Renal pelvis (tissue), 12 donors: ENCODE measurements around the gene SSBP2. TPM values are rescaled to one million over a fixed set of nuclear protein-coding genes. Genes with fewer than 3 reads are reported as not detected.

ENCODE experiments used
- DNase-seq: peaks from one replicate; pipeline ENCODE4 v3.0.0-alpha.2; 2013
- long read RNA-seq, 16 experiments: transcript quantifications; one replicate each; lab custom pipeline, GENCODE V29; 2026
- polyA plus RNA-seq, 3 donors: library from polyadenylated mRNA; unstranded; fragments of 120-200 nt; gene quantifications; one replicate each; pipeline ENCODE4 v1.2.1, GENCODE V29; 2013; ENCODE audit not compliant: insufficient read length in 3 of 3

The SSBP2 gene
- 10 to 100 TPM; 80.7 to 85.0 (median 82.9) TPM for polyA plus RNA-seq
- long read RNA-seq, donor 1, full-length matches to known transcripts: 22 of 32 reads
- long read RNA-seq, donor 1, partial matches to known transcripts: 10 of 32 reads
- long read RNA-seq, donor 1, other reads (novel, unspliced or antisense): 0 of 32 reads
- long read RNA-seq, donor 2, full-length matches to known transcripts: 23 of 29 reads
- long read RNA-seq, donor 2, partial matches to known transcripts: 6 of 29 reads
- long read RNA-seq, donor 2, other reads (novel, unspliced or antisense): 0 of 29 reads
- long read RNA-seq, donor 3, full-length matches to known transcripts: 15 of 15 reads
- long read RNA-seq, donor 3, partial matches to known transcripts: 0 of 15 reads
- long read RNA-seq, donor 3, other reads (novel, unspliced or antisense): 0 of 15 reads
- long read RNA-seq, donor 4, full-length matches to known transcripts: 27 of 27 reads
- long read RNA-seq, donor 4, partial matches to known transcripts: 0 of 27 reads
- long read RNA-seq, donor 4, other reads (novel, unspliced or antisense): 0 of 27 reads
- long read RNA-seq, donor 5, full-length matches to known transcripts: 6 of 6 reads
- long read RNA-seq, donor 5, partial matches to known transcripts: 0 of 6 reads
- long read RNA-seq, donor 5, other reads (novel, unspliced or antisense): 0 of 6 reads
- long read RNA-seq, donor 6, full-length matches to known transcripts: 17 of 17 reads
- long read RNA-seq, donor 6, partial matches to known transcripts: 0 of 17 reads
- long read RNA-seq, donor 6, other reads (novel, unspliced or antisense): 0 of 17 reads
- long read RNA-seq, donor 7, full-length matches to known transcripts: 13 of 18 reads
- long read RNA-seq, donor 7, partial matches to known transcripts: 5 of 18 reads
- long read RNA-seq, donor 7, other reads (novel, unspliced or antisense): 0 of 18 reads
- long read RNA-seq, donor 8, full-length matches to known transcripts: 12 of 12 reads
- long read RNA-seq, donor 8, partial matches to known transcripts: 0 of 12 reads
- long read RNA-seq, donor 8, other reads (novel, unspliced or antisense): 0 of 12 reads
- long read RNA-seq, donor 9, full-length matches to known transcripts: 14 of 14 reads
- long read RNA-seq, donor 9, partial matches to known transcripts: 0 of 14 reads
- long read RNA-seq, donor 9, other reads (novel, unspliced or antisense): 0 of 14 reads
- long read RNA-seq, donor 10, full-length matches to known transcripts: 6 of 20 reads
- long read RNA-seq, donor 10, partial matches to known transcripts: 14 of 20 reads
- long read RNA-seq, donor 10, other reads (novel, unspliced or antisense): 0 of 20 reads
- long read RNA-seq, donor 11, full-length matches to known transcripts: 10 of 10 reads
- long read RNA-seq, donor 11, partial matches to known transcripts: 0 of 10 reads
- long read RNA-seq, donor 11, other reads (novel, unspliced or antisense): 0 of 10 reads
- long read RNA-seq, donor 12, full-length matches to known transcripts: 24 of 24 reads
- long read RNA-seq, donor 12, partial matches to known transcripts: 0 of 24 reads
- long read RNA-seq, donor 12, other reads (novel, unspliced or antisense): 0 of 24 reads
- long read RNA-seq, donor 13, full-length matches to known transcripts: 7 of 7 reads
- long read RNA-seq, donor 13, partial matches to known transcripts: 0 of 7 reads
- long read RNA-seq, donor 13, other reads (novel, unspliced or antisense): 0 of 7 reads
- long read RNA-seq, donor 14, full-length matches to known transcripts: 18 of 27 reads
- long read RNA-seq, donor 14, partial matches to known transcripts: 9 of 27 reads
- long read RNA-seq, donor 14, other reads (novel, unspliced or antisense): 0 of 27 reads
- long read RNA-seq, donor 15, full-length matches to known transcripts: 13 of 13 reads
- long read RNA-seq, donor 15, partial matches to known transcripts: 0 of 13 reads
- long read RNA-seq, donor 15, other reads (novel, unspliced or antisense): 0 of 13 reads
- long read RNA-seq, donor 16, full-length matches to known transcripts: 32 of 32 reads
- long read RNA-seq, donor 16, partial matches to known transcripts: 0 of 32 reads
- long read RNA-seq, donor 16, other reads (novel, unspliced or antisense): 0 of 32 reads

DNA sequence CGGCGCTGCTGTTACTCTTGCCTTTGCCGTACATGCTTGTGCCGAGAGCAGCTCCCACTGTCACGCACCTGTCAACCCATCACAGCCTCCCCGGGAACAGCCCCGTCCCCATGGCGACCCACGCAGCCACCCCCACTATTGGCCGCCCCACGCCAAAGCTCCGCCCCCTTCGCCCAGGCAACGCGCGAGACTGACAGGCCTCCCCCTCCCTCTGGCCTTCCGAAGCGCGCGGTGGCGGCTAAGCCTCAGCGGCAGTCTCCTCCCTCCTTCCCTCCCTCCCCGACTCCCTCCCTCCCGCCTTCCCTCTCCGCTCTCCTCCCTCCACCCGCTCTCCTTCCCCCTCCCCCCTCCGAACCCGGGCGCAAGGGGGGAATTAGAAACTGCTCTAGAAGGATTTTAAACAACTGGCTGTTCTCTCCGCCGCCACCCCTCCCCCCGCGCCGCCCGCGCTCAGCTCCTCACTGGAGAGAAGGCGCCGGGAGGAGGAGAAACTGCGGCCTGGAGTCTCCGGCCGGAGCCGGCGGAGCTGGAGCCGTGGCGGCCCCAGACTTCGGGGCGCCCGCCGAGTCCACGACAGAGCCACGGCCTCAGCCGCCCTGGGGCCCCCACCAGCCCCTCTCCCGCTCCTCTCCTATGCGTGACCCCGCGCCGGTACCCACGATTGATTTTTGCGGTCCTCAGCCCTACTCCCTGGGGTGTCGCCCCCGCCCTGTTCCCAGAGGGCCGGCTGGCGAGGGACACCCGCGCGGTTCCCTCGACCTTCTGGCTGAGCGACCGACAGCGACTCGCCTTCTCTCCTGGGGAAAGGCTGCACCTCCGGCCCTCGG is at the start of gene SSBP2:
Gene SSBP2 (minus strand): TSS at position 89 of the 827 bp plus-strand sequence. CDS start 55 bp downstream, at position 34.
- peak; percentile 99 for DNase-seq

DNA sequence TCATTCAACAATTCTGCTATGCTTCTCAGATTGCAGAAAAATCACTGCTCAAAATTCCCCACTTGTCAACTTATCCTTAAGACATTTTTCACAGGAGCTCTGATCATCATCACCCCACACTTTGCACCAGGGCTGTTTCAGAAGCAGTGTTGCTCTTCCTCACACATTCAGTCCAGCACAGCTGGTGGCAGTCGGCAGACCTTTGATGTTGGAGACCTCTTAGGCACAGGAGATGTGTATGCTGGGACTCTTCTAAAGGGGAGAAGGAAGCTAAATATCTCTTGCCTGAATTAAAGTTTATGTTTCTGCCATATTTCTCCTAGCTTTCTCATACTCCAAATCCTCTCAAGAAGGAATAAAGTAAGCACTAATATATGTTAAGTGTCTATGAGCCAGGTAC is 44.8 kb upstream of the SSBP2 start:
- no peak for DNase-seq

DNA sequence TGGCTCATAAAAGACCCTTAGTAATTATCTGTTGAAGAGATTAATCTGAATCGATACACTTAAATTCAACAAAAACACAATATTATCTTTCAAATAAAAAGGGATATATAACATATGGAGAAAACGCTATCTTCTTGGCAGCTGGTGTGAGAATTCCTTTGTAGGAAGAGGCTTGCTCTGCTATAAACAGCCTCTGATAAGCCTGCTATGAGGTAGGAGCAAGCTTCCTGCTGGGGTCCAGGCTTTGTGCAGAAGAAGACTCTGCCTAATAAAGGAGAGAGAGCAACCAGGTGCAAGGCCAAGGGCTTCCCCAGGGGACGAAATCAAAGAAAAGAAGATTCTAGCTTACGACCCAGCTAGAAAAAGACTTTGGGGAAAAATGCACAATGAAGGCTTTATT is 43.3 kb upstream of the SSBP2 start:
- no peak for DNase-seq

DNA sequence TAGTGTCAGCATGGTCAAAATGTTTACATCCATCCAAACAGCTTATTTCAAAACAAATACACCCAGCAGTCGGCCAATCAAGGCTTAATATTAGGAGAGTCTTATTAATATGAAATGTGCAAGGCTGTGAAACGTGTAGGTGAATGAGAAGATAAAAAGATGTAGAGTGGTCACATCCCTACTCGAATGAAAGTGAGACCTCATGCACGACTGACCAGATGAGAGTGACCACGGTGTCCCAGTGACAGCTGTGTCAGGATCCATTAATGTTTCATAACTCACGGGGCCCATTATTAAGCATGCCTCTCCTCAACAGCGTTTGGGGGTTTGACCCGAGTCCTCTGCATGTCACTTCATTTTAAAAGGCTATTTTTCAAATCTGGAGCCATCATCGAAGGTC is 39.4 kb upstream of the SSBP2 start:
- no peak for DNase-seq

DNA sequence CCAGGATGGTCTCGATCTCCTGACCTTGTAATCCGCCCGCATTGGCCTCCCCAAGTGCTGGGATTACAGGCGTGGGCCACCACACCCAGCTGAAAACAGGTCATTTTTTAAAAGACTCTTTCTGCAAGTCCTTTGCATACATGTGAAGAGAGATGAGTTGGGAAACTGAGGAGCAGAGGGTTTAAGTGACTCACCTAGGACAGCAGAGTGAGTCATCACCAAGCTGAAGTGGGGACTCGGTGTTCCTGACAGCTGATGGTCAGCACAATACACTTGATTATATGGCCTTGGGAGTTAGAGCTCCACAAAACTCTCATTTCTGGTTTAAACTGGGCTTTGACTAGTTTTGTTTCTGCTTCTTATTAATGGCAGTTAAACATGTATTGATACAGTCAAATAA is 38.1 kb upstream of the SSBP2 start:
- DNase-seq: no peak

DNA sequence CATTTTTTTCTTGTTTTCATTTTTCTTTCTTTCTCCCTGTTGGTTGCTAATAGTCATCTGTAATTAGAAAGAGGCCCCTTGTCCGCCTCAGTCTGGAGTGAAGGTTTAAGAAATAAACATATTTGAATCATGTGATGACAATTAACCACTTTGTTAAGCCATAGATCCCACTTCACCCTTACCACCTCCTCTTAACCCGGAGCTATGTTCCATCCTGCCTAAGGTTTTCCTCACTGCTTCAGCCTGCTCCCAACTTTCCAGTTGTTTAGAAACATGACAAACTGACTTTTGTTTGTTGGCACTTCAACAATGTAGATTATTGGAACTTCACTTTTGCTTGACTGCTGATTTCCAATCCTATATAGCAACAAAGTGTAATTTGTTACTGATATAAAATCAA is 37.4 kb upstream of the SSBP2 start:
- no peak for DNase-seq

DNA sequence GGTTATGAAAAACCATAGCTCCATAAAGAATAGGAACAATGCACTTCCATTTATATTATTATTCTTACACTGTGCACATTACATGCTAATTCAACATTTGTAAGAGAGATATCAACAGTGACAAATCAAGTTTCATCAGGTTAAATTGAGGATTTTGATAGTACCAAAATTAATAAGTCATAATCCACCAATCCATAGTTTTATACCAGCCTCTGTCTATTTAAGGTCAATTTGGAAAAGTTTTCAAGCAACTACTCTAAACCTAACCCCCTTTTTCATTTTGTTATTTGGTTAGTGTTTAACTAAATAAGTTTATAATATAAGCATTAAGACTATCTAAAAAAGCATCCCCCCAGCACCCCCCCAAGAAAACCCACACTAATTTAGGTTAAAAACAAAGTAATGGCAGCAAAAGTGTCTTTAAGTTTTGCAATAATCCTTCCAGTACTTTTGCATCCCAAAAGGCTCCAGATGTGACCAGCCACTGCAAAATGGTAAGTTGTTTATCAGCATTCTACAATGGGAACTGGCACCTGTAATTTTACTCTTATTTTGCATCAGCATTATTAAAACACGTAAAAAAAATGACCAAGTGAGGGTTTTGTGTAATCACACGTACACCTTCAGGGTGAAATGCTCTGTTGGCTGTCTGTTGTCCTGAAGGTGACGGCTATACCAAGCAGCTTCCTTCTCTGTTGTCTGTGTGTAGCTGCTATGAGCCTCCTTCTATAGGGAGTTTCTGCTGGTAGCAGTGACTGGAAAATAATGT is 36.8 kb upstream of the SSBP2 start:
- peak; percentile 91 for DNase-seq

DNA sequence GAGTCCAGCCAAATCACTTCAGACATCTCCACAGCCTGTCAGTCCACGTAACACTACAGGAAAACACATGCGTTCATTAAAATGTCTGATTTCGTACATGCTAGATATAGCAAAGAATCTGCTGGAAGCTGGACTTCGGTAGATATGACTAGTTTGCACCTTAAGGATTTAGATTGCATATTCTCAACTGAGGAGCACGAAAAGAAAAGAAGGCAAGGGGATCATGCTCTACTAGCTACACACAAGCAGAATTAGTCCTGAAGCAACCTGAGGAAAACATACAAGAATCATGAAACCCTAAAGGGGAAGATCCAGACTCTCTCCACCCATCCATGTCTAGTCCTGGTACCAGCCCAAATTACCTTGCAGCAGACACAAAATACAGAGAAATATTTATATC is 36.1 kb upstream of the SSBP2 start:
- no peak for DNase-seq

DNA sequence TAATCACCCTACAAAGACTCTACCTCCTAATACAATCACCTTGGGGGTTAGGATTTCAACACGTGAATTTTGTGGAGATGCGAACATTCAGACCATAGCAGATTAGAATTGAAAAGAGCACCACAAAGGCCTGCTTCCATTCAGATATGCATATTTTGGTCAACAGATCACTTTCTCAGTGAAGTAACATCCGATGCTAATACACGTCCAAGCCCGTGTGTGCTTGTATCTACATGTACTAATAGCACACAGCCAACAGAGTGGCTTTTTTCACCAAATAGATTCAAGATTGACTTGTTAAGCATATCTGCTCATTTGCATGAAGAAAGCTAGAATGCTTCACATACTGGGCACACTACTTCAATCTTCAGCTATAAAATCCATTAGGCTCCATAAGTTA is 35.6 kb upstream of the SSBP2 start:
- no peak for DNase-seq

DNA sequence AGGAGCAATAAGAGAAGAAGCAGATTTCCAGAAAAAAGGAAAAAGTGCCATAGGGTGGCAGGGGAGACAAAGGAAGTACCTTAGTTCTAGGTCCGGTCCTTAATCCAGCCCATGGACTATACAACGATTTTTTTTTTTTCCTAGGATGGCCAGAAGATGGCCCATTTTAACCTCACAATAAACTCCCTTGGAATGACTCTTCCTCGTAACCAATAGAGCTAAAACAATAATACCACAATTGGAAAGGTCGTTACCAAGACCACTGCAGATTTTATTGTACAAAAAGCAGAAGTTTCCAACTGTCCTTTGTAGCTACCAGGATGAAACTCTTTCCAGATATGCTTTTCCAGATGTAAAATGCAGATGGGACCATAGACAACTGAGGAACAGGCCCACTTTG is 34.4 kb upstream of the SSBP2 start:
- no peak for DNase-seq

DNA sequence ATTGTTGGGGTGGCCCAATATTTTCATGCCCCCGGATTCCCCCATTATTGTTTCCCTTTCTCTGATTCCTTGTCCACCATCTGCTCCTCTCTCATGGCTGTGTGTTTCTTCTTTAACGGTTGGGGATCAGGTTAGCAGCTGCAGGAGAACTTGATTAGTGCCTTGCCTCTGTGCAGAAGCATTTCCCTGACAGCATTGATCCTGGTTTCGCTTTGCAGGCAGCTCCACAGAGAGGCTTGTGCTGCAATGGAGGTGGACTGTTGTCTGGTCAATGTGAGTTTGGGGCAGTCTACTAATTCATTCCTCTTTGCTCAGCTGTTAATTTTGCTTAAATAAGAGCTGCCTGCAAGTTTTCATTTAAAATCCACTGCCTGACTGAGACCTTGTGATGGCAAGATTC is 32.5 kb upstream of the SSBP2 start:
- no peak for DNase-seq

DNA sequence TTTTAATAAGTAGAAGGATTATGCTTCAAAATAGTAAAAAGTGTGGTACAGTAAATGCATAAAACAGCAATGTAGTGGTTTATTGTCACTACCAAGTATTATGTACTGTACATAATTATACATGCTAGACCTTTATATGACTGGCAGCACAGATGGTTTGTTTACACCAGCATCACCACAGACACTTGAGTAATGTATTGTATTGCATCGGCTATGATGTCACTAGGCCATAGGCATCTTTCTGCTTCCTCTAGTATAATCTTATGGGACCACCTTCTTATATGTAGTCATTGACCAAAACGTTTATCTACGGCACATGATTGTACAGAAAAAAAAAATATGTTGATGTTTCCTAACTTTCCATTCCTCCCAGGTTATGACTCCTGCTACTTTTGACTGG is 31.9 kb upstream of the SSBP2 start:
- no peak for DNase-seq

DNA sequence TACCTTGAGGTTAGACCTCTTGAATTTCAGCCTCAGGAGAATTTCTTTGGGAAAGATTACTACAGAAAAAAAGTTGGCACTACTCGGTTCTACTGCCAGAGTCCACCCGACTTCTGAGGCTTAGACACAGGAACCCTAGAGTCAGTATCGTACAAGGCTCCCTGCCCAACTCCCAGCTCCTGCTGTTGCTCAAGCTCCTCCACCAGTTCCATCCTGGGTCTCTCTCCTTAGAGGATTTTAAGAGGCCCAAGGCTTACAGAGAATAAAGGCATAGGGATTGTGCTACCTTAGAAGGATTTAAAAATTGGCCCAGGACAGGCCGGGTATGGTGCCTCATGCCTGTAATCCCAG is 29.0 kb upstream of the SSBP2 start:
- no peak for DNase-seq

DNA sequence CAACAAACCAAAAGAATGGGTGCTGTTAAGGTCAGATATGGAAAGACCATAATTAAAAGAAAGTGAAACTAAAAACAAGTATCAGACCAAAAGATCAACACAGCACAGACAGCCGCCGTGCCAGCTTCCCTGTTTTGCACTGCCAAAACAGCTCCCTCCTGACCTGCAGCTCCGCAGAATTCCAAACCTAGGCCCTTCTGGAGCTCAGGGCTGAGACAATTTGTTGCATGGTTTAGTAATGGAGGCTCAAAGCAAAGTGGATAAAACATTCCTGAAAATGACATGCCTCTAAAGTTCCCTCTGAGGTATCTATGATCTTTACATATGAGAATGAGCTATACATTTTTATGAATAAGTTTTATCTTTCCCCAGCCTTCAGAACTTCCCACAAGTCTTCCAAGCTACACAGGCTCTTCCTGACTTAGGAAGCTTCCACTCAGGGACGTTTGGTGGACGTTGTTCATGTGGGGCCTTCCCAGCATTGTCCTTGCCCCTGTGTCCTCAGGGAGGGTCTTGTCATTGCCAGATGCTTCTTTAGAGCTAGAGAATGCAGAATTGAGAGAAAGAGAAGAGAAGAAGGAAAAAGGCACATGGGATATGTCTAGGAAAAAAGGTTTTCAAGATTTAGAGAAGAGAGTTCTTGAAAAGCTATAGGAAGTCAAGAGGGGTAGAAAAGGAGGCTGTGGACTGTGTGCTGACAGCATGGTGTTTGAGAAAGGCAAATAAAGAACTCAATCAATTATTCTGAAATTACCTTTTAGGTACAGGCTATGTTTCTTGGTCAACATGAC is 28.4 kb upstream of the SSBP2 start:
- no peak for DNase-seq

DNA sequence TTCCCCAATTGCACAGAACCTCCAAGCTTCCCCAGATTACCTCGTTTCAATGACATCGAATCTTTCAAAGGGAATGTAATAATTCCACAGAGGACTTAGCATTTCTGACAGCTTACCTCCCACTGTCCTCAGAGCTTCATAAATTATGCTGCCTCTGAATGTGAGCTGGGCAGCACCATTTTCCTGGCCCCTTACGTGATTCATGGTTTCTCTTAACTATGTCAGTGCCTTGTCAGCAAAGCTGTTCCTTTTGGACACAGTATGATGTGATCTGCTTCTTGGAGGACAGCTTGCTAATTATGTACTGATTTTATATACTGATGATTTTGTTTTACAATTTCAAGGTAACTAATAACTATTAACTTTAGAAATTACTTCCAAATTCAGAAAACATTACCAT is 27.7 kb upstream of the SSBP2 start:
- DNase-seq: no peak

DNA sequence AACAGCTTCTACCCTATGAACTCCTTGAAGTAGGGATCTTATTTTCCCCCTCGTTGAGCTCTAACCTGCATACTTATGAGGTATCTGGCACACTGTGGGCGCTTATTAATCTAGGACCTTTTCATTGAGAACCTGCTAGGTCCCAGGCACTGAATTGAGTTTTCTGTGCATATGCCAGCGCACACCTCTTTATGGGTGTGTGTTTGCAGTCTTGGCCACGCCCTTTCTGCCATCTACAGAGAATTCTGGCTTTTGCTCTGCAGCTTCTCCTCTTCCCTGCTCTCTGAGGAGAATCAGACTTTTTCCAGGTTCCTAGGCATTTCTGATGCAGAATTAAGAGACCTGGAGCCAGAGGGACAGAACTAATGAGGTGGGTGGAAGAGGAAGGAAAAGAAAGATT is 25.4 kb upstream of the SSBP2 start:
- no peak for DNase-seq

DNA sequence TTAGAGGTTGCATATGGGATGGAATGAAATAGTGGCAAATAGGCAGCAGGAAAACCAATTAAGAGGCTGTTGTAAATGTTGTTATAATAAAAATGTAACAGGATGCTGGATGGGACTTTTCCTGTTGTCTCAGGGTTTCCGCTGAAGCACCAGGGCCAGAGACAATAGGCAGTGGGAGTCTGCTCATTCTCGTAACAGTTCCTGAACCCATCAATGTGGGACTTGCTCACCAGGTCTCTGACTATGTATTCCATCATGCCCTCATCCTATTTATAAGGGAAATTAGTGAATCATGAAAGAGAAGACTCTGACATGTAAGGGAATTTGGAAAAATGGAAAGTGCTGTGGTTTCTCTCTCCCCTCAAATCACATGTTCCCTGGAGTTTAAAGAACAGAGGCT is 23.5 kb upstream of the SSBP2 start:
- no peak for DNase-seq

DNA sequence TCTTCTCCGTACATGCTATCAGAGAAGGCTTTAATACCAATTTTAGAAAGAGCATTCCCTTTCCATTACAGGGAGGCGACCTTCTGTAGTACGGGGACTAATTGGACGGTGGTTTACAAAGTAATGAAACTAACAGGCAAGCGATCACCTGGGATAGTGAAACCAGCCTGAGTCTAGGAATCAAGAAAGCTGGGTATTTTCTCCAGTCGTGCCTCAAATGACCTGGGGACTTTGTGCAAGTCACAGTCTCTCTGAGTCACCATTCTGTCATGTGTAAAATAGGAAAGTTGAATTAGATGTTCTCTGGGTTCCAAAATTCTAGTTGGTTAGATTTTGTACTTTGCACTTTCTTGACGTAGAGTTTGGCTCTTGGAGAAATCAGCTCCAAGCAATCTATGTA is 22.7 kb upstream of the SSBP2 start:
- no peak for DNase-seq
